Measurements from ENCODE around the gene GABRG3. TPM values are rescaled to one million over a fixed set of nuclear protein-coding genes. Genes with fewer than 3 reads are reported as not detected.

The GABRG3 gene
- polyA plus RNA-seq (2011; rRNA removed) (not detected in 2 replicates), polyA minus RNA-seq (2011; rRNA and poly(A)+ RNA removed) (not detected in 2 replicates)

GRCh38 chr15:26970712-26971210, at the start of gene GABRG3:
Gene GABRG3, plus strand, starts transcription at chr15:26971181.
- H3K9me3 ChIP-seq (ENCODE audit: control insufficient read depth, insufficient read depth, low read length), result peaks cover 3% of the 10 kb centered on the region; the same call in 1 of the 2 replicates
- peaks cover 4% of the 10 kb centered on the region for H3K27me3 ChIP-seq (ENCODE audit: control insufficient read depth, insufficient read depth, low read length)
- POLR2A ChIA-PET, result no interaction called here
- no peak for DNase-seq (ENCODE audit: low read depth, low spot score)
- TF ChIP-seq, protein P1, sequence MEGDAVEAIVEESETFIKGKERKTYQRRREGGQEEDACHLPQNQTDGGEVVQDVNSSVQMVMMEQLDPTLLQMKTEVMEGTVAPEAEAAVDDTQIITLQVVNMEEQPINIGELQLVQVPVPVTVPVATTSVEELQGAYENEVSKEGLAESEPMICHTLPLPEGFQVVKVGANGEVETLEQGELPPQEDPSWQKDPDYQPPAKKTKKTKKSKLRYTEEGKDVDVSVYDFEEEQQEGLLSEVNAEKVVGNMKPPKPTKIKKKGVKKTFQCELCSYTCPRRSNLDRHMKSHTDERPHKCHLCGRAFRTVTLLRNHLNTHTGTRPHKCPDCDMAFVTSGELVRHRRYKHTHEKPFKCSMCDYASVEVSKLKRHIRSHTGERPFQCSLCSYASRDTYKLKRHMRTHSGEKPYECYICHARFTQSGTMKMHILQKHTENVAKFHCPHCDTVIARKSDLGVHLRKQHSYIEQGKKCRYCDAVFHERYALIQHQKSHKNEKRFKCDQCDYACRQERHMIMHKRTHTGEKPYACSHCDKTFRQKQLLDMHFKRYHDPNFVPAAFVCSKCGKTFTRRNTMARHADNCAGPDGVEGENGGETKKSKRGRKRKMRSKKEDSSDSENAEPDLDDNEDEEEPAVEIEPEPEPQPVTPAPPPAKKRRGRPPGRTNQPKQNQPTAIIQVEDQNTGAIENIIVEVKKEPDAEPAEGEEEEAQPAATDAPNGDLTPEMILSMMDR (IDR thresholded peaks at IDR 0.05; ENCODE audit: low read depth, low read length), result no peak
- CTCF ChIA-PET, result no interaction called here
- no peak within 1 kb of the TSS for H3K27ac ChIP-seq (ENCODE audit: low read depth, low read length)
- no peak within 1 kb of the TSS for H3K4me3 ChIP-seq (ENCODE audit: low read depth, low read length)

GRCh38 chr15:26921433-26921832, 49.5 kb upstream of the GABRG3 start:
- H3K4me3 ChIP-seq (ENCODE audit: low read depth, low read length), result no peak overlapping the region
- ChIA-PET CTCF (no interaction called here), POLR2A (no interaction called here)
- H3K9me3 ChIP-seq (ENCODE audit: control insufficient read depth, insufficient read depth, low read length), result peaks cover 3% of the 10 kb centered on the region; the same call in 1 of the 2 replicates
- H3K27ac ChIP-seq (ENCODE audit: low read depth, low read length), result no peak overlapping the region
- no peaks in the 10 kb centered on the region for H3K27me3 ChIP-seq (ENCODE audit: control insufficient read depth, insufficient read depth, low read length)
- no peak for DNase-seq (ENCODE audit: low read depth, low spot score)
- TF ChIP-seq, protein P1 (IDR thresholded peaks at IDR 0.05; ENCODE audit: low read depth, low read length), result no peak

DNA sequence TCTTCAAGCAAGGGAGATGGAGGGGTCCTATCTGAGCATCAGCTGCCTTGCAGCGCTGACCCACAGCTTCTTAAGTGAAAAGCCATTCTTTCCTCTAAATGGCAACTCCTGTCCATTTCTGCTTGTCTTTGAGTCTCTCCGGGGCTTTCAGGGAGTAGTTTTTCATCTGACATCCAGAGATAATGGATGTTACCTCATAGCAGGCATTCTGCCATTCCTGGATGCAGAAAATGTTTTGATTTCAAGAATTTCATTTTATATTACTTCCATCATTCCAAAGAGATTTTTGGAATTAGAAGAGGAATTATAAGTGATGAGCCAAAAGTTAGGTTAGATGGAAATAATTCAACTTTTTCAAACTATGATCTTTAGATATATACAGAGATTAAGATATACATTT, 44.9 kb upstream of the GABRG3 start:
- no peak overlapping the region for H3K27ac ChIP-seq (ENCODE audit: low read depth, low read length)
- no peak overlapping the region for H3K4me3 ChIP-seq (ENCODE audit: low read depth, low read length)
- ChIA-PET CTCF (interaction anchor here (0.6 kb wide), 1 partner anchor 83 kb away, joined by 3 read pairs; no protein-coding TSS in a partner anchor), POLR2A (no interaction called here)
- peaks cover 8% of the 10 kb centered on the region for H3K9me3 ChIP-seq (ENCODE audit: control insufficient read depth, insufficient read depth, low read length)
- TF ChIP-seq, protein P1 (IDR thresholded peaks at IDR 0.05; ENCODE audit: low read depth, low read length), result no peak
- no peak for DNase-seq (ENCODE audit: low read depth, low spot score)
- no peaks in the 10 kb centered on the region for H3K27me3 ChIP-seq (ENCODE audit: control insufficient read depth, insufficient read depth, low read length)

- TF ChIP-seq, protein P1 (IDR thresholded peaks at IDR 0.05; ENCODE audit: low read depth, low read length), result no peak
- Histone ChIP-seq H3K9me3 (ENCODE audit: control insufficient read depth, insufficient read depth, low read length) (peaks cover 8% of the 10 kb centered on the region), H3K27ac (ENCODE audit: low read depth, low read length) (no peak overlapping the region), H3K27me3 (ENCODE audit: control insufficient read depth, insufficient read depth, low read length) (no peaks in the 10 kb centered on the region), H3K4me3 (ENCODE audit: low read depth, low read length) (no peak overlapping the region)
- POLR2A ChIA-PET, result no interaction called here
- DNase-seq (ENCODE audit: low read depth, low spot score), result no peak
- CTCF ChIA-PET, result no interaction called here
Measured at GRCh38 chr15:26928051-26928450, 42.9 kb upstream of the GABRG3 start.

- H3K27me3 ChIP-seq (ENCODE audit: control insufficient read depth, insufficient read depth, low read length), result no peaks in the 10 kb centered on the region
- ChIA-PET CTCF (no interaction called here), POLR2A (no interaction called here)
- TF ChIP-seq, protein P1 (IDR thresholded peaks at IDR 0.05; ENCODE audit: low read depth, low read length), result no peak
- no peak for DNase-seq (ENCODE audit: low read depth, low spot score)
- H3K27ac ChIP-seq (ENCODE audit: low read depth, low read length), result no peak overlapping the region
- H3K4me3 ChIP-seq (ENCODE audit: low read depth, low read length), result no peak overlapping the region
- peaks cover 5% of the 10 kb centered on the region for H3K9me3 ChIP-seq (ENCODE audit: control insufficient read depth, insufficient read depth, low read length)
Measured at GRCh38 chr15:26929588-26929987, 41.4 kb upstream of the GABRG3 start.

Measured in AG04450 (cell line).